Measurements from ENCODE around the gene TIMP2.

DNA sequence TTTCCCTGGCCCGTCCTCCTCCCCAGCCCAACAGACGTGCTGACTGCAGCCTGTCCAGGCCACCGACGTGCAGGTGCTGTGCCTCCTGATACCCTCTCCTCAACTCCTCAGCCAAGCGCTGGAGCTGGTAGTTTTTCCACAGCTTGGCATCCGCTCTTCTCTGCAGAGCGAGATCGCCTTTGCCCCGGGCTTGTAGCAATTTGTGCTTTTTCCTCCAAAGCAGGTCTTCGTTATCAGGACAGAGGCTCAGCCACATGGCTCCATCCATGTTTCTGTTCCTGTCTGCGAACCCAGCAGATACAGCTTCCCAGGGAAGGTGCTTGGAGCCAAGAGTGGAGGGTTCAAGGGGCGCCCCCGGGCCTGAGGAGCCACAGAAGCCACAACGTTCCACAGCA is 33.1 kb downstream of the TIMP2 start:
- no peak for TF ChIP-seq EZH2phosphoT487 (IDR thresholded peaks at IDR 0.05; ENCODE audit: insufficient read depth, low read depth)
- no peak for TF ChIP-seq EZH2 (IDR thresholded peaks at IDR 0.05; ENCODE audit: insufficient read depth, poor library complexity, severe bottlenecking)

All from GM23248 (cell line).